Endothelial cell of umbilical vein (primary cell): ENCODE data around the gene EHD2. TPM values are rescaled to one million over a fixed set of nuclear protein-coding genes. Genes with fewer than 3 reads are reported as not detected.

ENCODE experiments used
- BruUV-seq: library from RNA; stranded (reverse); fragments of 400-500 nt; replicated peaks from 2 replicates; lab custom pipeline; 2021; lab: Mats Ljungman, UMichigan
- CTCF ChIA-PET: fragments of 300-600, 350-600 bp; sonication (Branson Sonifier 250); formaldehyde crosslinking; loops from one replicate; lab custom pipeline; 2021; ENCODE audit warnings: antibody characterized with exemption, inconsistent platforms; lab: Charles Lee
- POLR2A ChIA-PET: fragments of 300-600, 350-600 bp; sonication (Branson Sonifier 250); formaldehyde crosslinking; loops from one replicate; lab custom pipeline; 2021; ENCODE audit warnings: antibody characterized with exemption, inconsistent platforms; lab: Charles Lee
- DNase-seq: peaks from one replicate; pipeline ENCODE4 v3.0.0-alpha.2; 2011; ENCODE audit warnings: low read depth, low spot score
- FAIRE-seq: peaks from 2 replicates; lab custom pipeline; 2011; peaks lifted over from hg19 to GRCh38; lab: Jason Lieb, UNC
- H2AFZ ChIP-seq: 2 replicates; pipeline ENCODE4 v1.6.0; 2012; ENCODE audit warnings: low read depth, low read length, control low read depth, inconsistent platforms
- H3K27ac ChIP-seq: 2 replicates; pipeline ENCODE4 v1.5.1; 2011; ENCODE audit warnings: low read depth, mild to moderate bottlenecking, control low read depth, low read length, moderate library complexity; ENCODE audit not compliant: insufficient read depth
- H3K27me3 ChIP-seq, 2 experiments: 2 replicates each; pipeline versions ENCODE4 v1.6.0 to v1.6.1; 2011; ENCODE audit warnings: low read length in 2 of 2, mixed read lengths in 1 of 2; ENCODE audit not compliant: control insufficient read depth in 2 of 2, insufficient read depth in 2 of 2
- H3K36me3 ChIP-seq, 2 experiments: 2 replicates in 1 of 2; 3 replicates in 1 of 2; pipeline ENCODE4 v1.5.1; 2011; ENCODE audit warnings: low read length in 2 of 2, mild to moderate bottlenecking in 1 of 2, moderate library complexity in 1 of 2; ENCODE audit not compliant: control insufficient read depth in 2 of 2, insufficient read depth in 2 of 2; ENCODE audit errors: extremely low read depth in 1 of 2
- H3K4me1 ChIP-seq: 3 replicates; pipeline ENCODE4 v1.5.1; 2011; ENCODE audit warnings: mild to moderate bottlenecking, low read length; ENCODE audit not compliant: control insufficient read depth, insufficient read depth; ENCODE audit errors: extremely low read depth
- H3K4me2 ChIP-seq: 2 replicates; pipeline ENCODE4 v1.6.1; 2011; ENCODE audit warnings: low read length, control low read depth, mixed read lengths; ENCODE audit not compliant: insufficient read depth
- H3K4me3 ChIP-seq, 3 experiments: fragments of 200-600 bp in 1 of 3; sonication (generic), shearing (Covaris generic) in 1 of 3; replicated peaks in 1 of 3; 2 replicates each; pipeline ENCODE4 v1.5.1; 2011 to 2016; ENCODE audit warnings: control low read depth in 3 of 3, low read length in 3 of 3, mild to moderate bottlenecking in 2 of 3, inconsistent platforms in 1 of 3, low read depth in 1 of 3, moderate library complexity in 1 of 3; ENCODE audit not compliant: insufficient read depth in 1 of 3
- H3K79me2 ChIP-seq: 2 replicates; pipeline ENCODE4 v1.6.0; 2012; ENCODE audit warnings: low read length, inconsistent platforms; ENCODE audit not compliant: control insufficient read depth, insufficient read depth
- H3K9ac ChIP-seq: replicated peaks from 2 replicates; pipeline ENCODE3; 2011; ENCODE audit warnings: low read length, control low read depth; ENCODE audit not compliant: insufficient read depth; ENCODE audit errors: extremely low read depth
- H3K9me1 ChIP-seq: replicated peaks from 3 replicates; pipeline ENCODE4 v1.6.0; 2011; ENCODE audit warnings: mild to moderate bottlenecking, low read length; ENCODE audit not compliant: control insufficient read depth, insufficient read depth; ENCODE audit errors: extremely low read depth
- H3K9me3 ChIP-seq: replicated peaks from 2 replicates; pipeline ENCODE4 v1.5.1; 2012; ENCODE audit warnings: low read length, inconsistent platforms; ENCODE audit not compliant: control insufficient read depth, insufficient read depth
- H4K20me1 ChIP-seq: replicated peaks from 2 replicates; pipeline ENCODE3; 2011; ENCODE audit warnings: mild to moderate bottlenecking, low read length; ENCODE audit not compliant: control insufficient read depth, insufficient read depth; ENCODE audit errors: extremely low read depth
- EZH2 ChIP-seq: IDR thresholded peaks from 2 replicates; pipeline ENCODE4 v1.6.1; 2012; ENCODE audit warnings: borderline replicate concordance, low read depth, mild to moderate bottlenecking, moderate library complexity, low read length, inconsistent platforms; ENCODE audit not compliant: severe bottlenecking
- FOS ChIP-seq: IDR thresholded peaks from 2 replicates; pipeline ENCODE4 v1.6.1; 2011; ENCODE audit warnings: mild to moderate bottlenecking, low read length, moderate library complexity, borderline replicate concordance; ENCODE audit not compliant: insufficient read depth
- GATA2 ChIP-seq: IDR thresholded peaks from 2 replicates; pipeline ENCODE4 v1.7.0; 2011; ENCODE audit warnings: low read depth, mild to moderate bottlenecking, moderate library complexity, mixed read lengths, low read length; ENCODE audit not compliant: insufficient read length, insufficient read depth
- JUN ChIP-seq: IDR thresholded peaks from 2 replicates; pipeline ENCODE4 v1.6.1; 2011; ENCODE audit warnings: borderline replicate concordance, low read depth; ENCODE audit not compliant: insufficient read length, insufficient read depth
- MYC ChIP-seq: IDR thresholded peaks from one replicate; pipeline ENCODE4 v1.6.1; 2011; ENCODE audit warnings: mild to moderate bottlenecking, low read depth, low read length
- POLR2A ChIP-seq: IDR thresholded peaks from 2 replicates; pipeline ENCODE4 v1.6.1; 2012; ENCODE audit warnings: low read depth, mild to moderate bottlenecking, control low read depth, low read length
- POLR2AphosphoS5 ChIP-seq: IDR thresholded peaks from 2 replicates; pipeline ENCODE4 v1.6.1; 2012; ENCODE audit warnings: low read depth, mild to moderate bottlenecking, control low read depth, low read length, moderate library complexity; ENCODE audit not compliant: insufficient read depth
- dilution Hi-C: fragments of 300-500 bp; cut with MboI; formaldehyde crosslinking; loops from one replicate; pipeline ENCODE4 v1.15.0; 2019; ENCODE audit warnings: low sequenced_read_pairs; ENCODE audit not compliant: extremely low pct_ligation_motif_present
- intact Hi-C: fragments of 100-400 bp; cut with micrococcal nuclease; formaldehyde crosslinking; loops from one replicate; pipeline ENCODE4 v1.10.0; 2022
- polyA plus RNA-seq, 4 experiments: library from polyadenylated mRNA; depleted of rRNA in 3 of 4; stranded (reverse) in 3 of 4; unstranded in 1 of 4; fragments of >200 nt; gene quantifications; 2 replicates each; pipeline versions ENCODE4 v1.2.1 to v1.2.3, GENCODE V29; 2011 to 2012; ENCODE audit warnings: missing spikeins in 1 of 4
- total RNA-seq: library from RNA; stranded (reverse); gene quantifications from 2 replicates; pipeline ENCODE4 v1.2.3, GENCODE V29; 2021
- TF ChIP-seq, protein P1 (sequence below): IDR thresholded peaks from 2 replicates; pipeline ENCODE4 v1.6.1; 2011; ENCODE audit not compliant: insufficient read depth, insufficient read length
- TF ChIP-seq, protein P2 (sequence below), 2 donors: IDR thresholded peaks; 1 replicate in 1 of 2; 2 replicates in 1 of 2; pipeline ENCODE4 v1.5.1; 2011; ENCODE audit warnings: low read length in 2 of 2, mild to moderate bottlenecking in 2 of 2, moderate library complexity in 2 of 2, control low read depth in 1 of 2, inconsistent platforms in 1 of 2, low read depth in 1 of 2; ENCODE audit not compliant: insufficient read depth in 1 of 2; ENCODE audit errors: extremely low read depth in 1 of 2

Gene EHD2
- total and polyA plus RNA-seq, 2 donors (not counting 3 experiments of a cell fraction or from before 2014, with no cell fraction given), result 110 to 220 TPM

DNA sequence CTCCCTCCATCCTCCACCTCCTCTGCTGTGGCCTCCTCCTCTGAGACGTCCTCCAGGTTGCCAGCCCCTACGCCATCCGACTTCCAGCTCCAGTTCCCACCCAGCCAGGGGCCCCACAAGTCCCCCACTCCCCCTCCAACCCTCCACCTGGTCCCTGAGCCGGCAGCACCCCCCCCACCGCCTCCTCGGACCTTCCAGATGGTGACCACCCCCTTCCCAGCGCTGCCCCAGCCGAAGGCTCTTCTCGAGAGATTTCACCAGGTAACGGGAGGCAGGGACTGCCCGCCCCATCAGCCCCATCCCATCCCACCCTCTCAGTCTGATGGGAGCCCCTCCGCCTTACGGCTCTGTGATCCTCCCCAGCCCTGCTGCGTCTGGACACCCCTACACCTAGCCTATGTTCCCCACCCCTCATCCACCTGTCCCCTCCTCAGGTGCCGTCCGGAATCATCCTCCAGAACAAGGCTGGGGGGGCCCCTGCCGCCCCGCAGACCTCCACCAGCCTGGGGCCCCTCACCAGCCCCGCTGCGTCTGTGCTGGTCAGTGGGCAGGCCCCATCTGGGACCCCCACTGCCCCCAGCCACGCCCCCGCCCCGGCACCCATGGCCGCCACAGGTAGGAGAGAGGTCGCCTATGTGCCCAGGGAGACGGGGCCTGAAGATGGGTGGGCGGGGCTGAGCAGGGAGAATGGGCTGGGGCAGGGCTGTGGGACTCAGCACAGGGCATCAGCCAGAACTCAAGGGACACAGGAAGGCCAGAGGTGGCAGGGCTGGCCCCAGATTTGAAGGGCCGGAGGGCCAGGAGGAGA, 18.6 kb upstream of the EHD2 start:
- Histone ChIP-seq H3K36me3 (peaks cover 4 to 22% of the 10 kb centered on the region in 2 experiments), H3K9ac (no peak overlapping the region), H3K4me1 (peaks cover under 1% of the 10 kb centered on the region), H3K27me3 (no peaks in the 10 kb centered on the region), H3K27ac (no peak overlapping the region), H3K9me1 (no peaks in the 10 kb centered on the region), H4K20me1 (no peaks in the 10 kb centered on the region), H2AFZ (no peak overlapping the region), H3K79me2 (no peaks in the 10 kb centered on the region), H3K9me3 (no peaks in the 10 kb centered on the region), H3K4me3 (no peak overlapping the region), H3K4me2 (no peak overlapping the region)
- CTCF ChIA-PET, result interaction anchor here (0.8 to 1.8 kb wide), 2 partner anchors 12 to 258 kb away, joined by 3 to 13 read pairs; no protein-coding TSS in a partner anchor
- TF ChIP-seq MYC, result no peak
- TF ChIP-seq EZH2, result no peak
- no peak for TF ChIP-seq FOS
- TF ChIP-seq JUN, result no peak
- no peak for TF ChIP-seq POLR2AphosphoS5
- TF ChIP-seq POLR2A, result no peak
- TF ChIP-seq, protein P1, sequence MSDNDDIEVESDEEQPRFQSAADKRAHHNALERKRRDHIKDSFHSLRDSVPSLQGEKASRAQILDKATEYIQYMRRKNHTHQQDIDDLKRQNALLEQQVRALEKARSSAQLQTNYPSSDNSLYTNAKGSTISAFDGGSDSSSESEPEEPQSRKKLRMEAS, result no peak
- TF ChIP-seq, protein P2, sequence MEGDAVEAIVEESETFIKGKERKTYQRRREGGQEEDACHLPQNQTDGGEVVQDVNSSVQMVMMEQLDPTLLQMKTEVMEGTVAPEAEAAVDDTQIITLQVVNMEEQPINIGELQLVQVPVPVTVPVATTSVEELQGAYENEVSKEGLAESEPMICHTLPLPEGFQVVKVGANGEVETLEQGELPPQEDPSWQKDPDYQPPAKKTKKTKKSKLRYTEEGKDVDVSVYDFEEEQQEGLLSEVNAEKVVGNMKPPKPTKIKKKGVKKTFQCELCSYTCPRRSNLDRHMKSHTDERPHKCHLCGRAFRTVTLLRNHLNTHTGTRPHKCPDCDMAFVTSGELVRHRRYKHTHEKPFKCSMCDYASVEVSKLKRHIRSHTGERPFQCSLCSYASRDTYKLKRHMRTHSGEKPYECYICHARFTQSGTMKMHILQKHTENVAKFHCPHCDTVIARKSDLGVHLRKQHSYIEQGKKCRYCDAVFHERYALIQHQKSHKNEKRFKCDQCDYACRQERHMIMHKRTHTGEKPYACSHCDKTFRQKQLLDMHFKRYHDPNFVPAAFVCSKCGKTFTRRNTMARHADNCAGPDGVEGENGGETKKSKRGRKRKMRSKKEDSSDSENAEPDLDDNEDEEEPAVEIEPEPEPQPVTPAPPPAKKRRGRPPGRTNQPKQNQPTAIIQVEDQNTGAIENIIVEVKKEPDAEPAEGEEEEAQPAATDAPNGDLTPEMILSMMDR (IDR thresholded peaks at IDR 0.05; ENCODE audit: extremely low read depth in 1 of 2, insufficient read depth in 1 of 2, low read depth in 1 of 2, low read length in 2 of 2), result no peak
- TF ChIP-seq GATA2, result no peak
- BruUV-seq, result TSS peak; percentile 19
- FAIRE-seq (no peak), DNase-seq (no peak)
- dilution Hi-C loops, result no loop called here
- intact Hi-C loops, result no loop called here
- POLR2A ChIA-PET, result no interaction called here
